GM12878 (cell line): ENCODE results near the gene CLIC5. TPM values are rescaled to one million over a fixed set of nuclear protein-coding genes. Genes with fewer than 3 reads are reported as not detected.

ENCODE experiments used
- ATAC-seq: fragments of 200-7000 bp; cut with Tn5 transposase; 3 replicates; pipeline ENCODE4 v1.9.1; 2020; ENCODE audit warnings: mild to moderate bottlenecking, moderate library complexity
- BruUV-seq: library from RNA; stranded (reverse); fragments of 400-500 nt; replicated peaks from 2 replicates; lab custom pipeline; 2021; lab: Mats Ljungman, UMichigan
- CTCF ChIA-PET: fragments of 300-600 bp; sonication (Branson Sonifier 250); formaldehyde crosslinking; extraction: SDS; loops from one replicate; lab custom pipeline; 2021; ENCODE audit warnings: inconsistent platforms; lab: Yijun Ruan, JAX
- POLR2A ChIA-PET: fragments of 350-600 bp; formaldehyde crosslinking; extraction: SDS; loops from one replicate; lab custom pipeline; 2021; ENCODE audit warnings: inconsistent platforms; lab: Charles Lee
- RAD21 ChIA-PET: fragments of 300-600 bp; sonication (Branson Sonifier 250); formaldehyde crosslinking; loops from one replicate; lab custom pipeline; 2023; ENCODE audit warnings: antibody characterized with exemption; ENCODE audit not compliant: unreplicated experiment; lab: Charles Lee
- SMC1A ChIA-PET: fragments of 300-600 bp; sonication (Branson Sonifier 250); formaldehyde crosslinking; loops from one replicate; lab custom pipeline; 2023; ENCODE audit not compliant: unreplicated experiment, uncharacterized antibody; lab: Charles Lee
- DNase-seq: peaks from one replicate; pipeline ENCODE4 v3.0.0-alpha.2; 2011; ENCODE audit warnings: low read depth, low spot score
- FAIRE-seq: peaks from 3 replicates; lab custom pipeline; 2011; peaks lifted over from hg19 to GRCh38; lab: Jason Lieb, UNC
- H2AFZ ChIP-seq: 2 replicates; pipeline ENCODE4 v1.6.0; 2011; ENCODE audit warnings: low read depth, low read length, control low read depth; ENCODE audit not compliant: control insufficient read depth
- H3K27ac ChIP-seq: 2 replicates; pipeline ENCODE4 v1.5.1; 2011; ENCODE audit warnings: control low read depth; ENCODE audit not compliant: control insufficient read depth, insufficient read depth
- H3K27me3 ChIP-seq, 2 experiments: replicated peaks in 1 of 2; 2 replicates each; pipeline versions ENCODE4 v1.6.0 to v1.6.1; 2011; ENCODE audit warnings: low read length in 1 of 2; ENCODE audit not compliant: control insufficient read depth in 2 of 2, insufficient read depth in 2 of 2
- H3K36me3 ChIP-seq, 2 experiments: 2 replicates each; pipeline ENCODE4 v1.5.1; 2011; ENCODE audit warnings: low read length in 1 of 2; ENCODE audit not compliant: control insufficient read depth in 2 of 2, insufficient read depth in 2 of 2
- H3K4me1 ChIP-seq: 2 replicates; pipeline ENCODE4 v1.6.1; 2011; ENCODE audit warnings: mild to moderate bottlenecking, low read length, moderate library complexity, mixed read lengths; ENCODE audit not compliant: control insufficient read depth, insufficient read depth
- H3K4me2 ChIP-seq: 2 replicates; pipeline ENCODE4 v1.6.0; 2011; ENCODE audit warnings: control low read depth; ENCODE audit not compliant: control insufficient read depth, insufficient read depth
- H3K4me3 ChIP-seq: fragments of 200-600 bp; sonication (generic); 2 replicates; pipeline ENCODE4 v1.5.1; 2016
- H3K79me2 ChIP-seq: 2 replicates; pipeline ENCODE4 v1.6.0; 2011; ENCODE audit warnings: low read length; ENCODE audit not compliant: control insufficient read depth, insufficient read depth
- H3K9ac ChIP-seq: 2 replicates; pipeline ENCODE4 v1.8.0; 2011; ENCODE audit warnings: low read length, control low read depth, mixed read lengths; ENCODE audit not compliant: control insufficient read depth, insufficient read depth
- H3K9me3 ChIP-seq: replicated peaks from 3 replicates; pipeline ENCODE4 v1.5.1; 2011; ENCODE audit warnings: mild to moderate bottlenecking, low read length; ENCODE audit not compliant: control insufficient read depth, insufficient read depth
- H4K20me1 ChIP-seq: 2 replicates; pipeline ENCODE4 v1.6.0; 2011; ENCODE audit not compliant: control insufficient read depth, insufficient read depth
- ESRRA ChIP-seq: IDR thresholded peaks from 2 replicates; pipeline ENCODE4 v1.6.1; 2012; ENCODE audit warnings: mild to moderate bottlenecking, low read length, improper control_type of control experiment
- IRF4 ChIP-seq: IDR thresholded peaks from 2 replicates; pipeline ENCODE4 v1.6.1; 2011; ENCODE audit warnings: low read depth, low read length
- PAX5 ChIP-seq: IDR thresholded peaks from 2 replicates; pipeline ENCODE4 v1.6.1; 2011; ENCODE audit warnings: low read depth, low read length, borderline replicate concordance
- SMARCA5 ChIP-seq: fragments of 450-650 bp; IDR thresholded peaks from 2 replicates; pipeline ENCODE4 v1.6.1; 2017; ENCODE audit warnings: mild to moderate bottlenecking
- SMC3 ChIP-seq: IDR thresholded peaks from 2 replicates; pipeline ENCODE4 v1.6.1; 2011; ENCODE audit warnings: low read length, improper control_type of control experiment, borderline replicate concordance
- ZNF622 ChIP-seq: fragments of 450-650 bp; IDR thresholded peaks from 2 replicates; pipeline ENCODE4 v1.6.1; 2017; ENCODE audit warnings: mild to moderate bottlenecking, inconsistent platforms
- WGBS: methylation state at CpG from one replicate; pipeline ENCODE4 v1.1.6; 2016; ENCODE audit warnings: low lambda C conversion rate; ENCODE audit not compliant: insufficient replicate concordance, insufficient coverage; ENCODE audit errors: missing lambda C conversion rate; 5-methylcytosine and 5-hydroxymethylcytosine counted together
- in situ Hi-C: fragments of 300-500 bp; cut with MboI; formaldehyde crosslinking; loops from 9 replicates; pipeline ENCODE4 v1.14.3; 2018; ENCODE audit warnings: mixed read lengths
- intact Hi-C: fragments of 100-400 bp; cut with micrococcal nuclease; formaldehyde crosslinking; loops from one replicate; pipeline ENCODE4 v1.14.2; 2022; ENCODE audit not compliant: unreplicated experiment
- polyA plus RNA-seq, 11 experiments: library from polyadenylated mRNA; depleted of rRNA in 4 of 11; unstranded in 6 of 11; stranded (reverse) in 5 of 11; fragments of >200 nt; fragmentation: Nextera tagmentation in 4 of 11; fragmentation: Illumina TruSeq in 1 of 11; extraction: Ambion mirVana in 4 of 11; extraction: Trizol in 1 of 11; gene quantifications; 1 replicate in 1 of 11; 2 replicates in 10 of 11; pipeline versions ENCODE4 v1.2.1 to v1.2.3, GENCODE V29; 2011 to 2016; ENCODE audit warnings: inconsistent platforms in 2 of 11, missing spikeins in 2 of 11, low read depth in 1 of 11
- total RNA-seq, 4 experiments: library from RNA; depleted of rRNA in 3 of 4; stranded (reverse); fragments of >200 nt in 3 of 4; fragmentation: Illumina TruSeq in 1 of 4; extraction: Trizol in 1 of 4; gene quantifications; 2 replicates each; pipeline versions ENCODE4 v1.2.1 to v1.2.3, GENCODE V29; 2013 to 2021
- TF ChIP-seq, protein P1 (sequence below): IDR thresholded peaks from 2 replicates; pipeline ENCODE4 v1.6.1; 2012; ENCODE audit warnings: mild to moderate bottlenecking, low read depth, low read length
- TF ChIP-seq, protein P2 (sequence below): fragments of 450-650 bp; IDR thresholded peaks from 2 replicates; pipeline ENCODE4 v1.6.1; 2016; ENCODE audit warnings: mild to moderate bottlenecking
- TF ChIP-seq, protein P3 (sequence below): fragments of 450-650 bp; IDR thresholded peaks from 2 replicates; pipeline ENCODE4 v1.6.1; 2017; ENCODE audit warnings: mild to moderate bottlenecking, low read depth, inconsistent platforms; ENCODE audit not compliant: poor library complexity, severe bottlenecking
- TF ChIP-seq, protein P4 (sequence below): fragments of 450-650 bp; IDR thresholded peaks from 2 replicates; pipeline ENCODE4 v1.6.1; 2018; ENCODE audit warnings: borderline replicate concordance, mild to moderate bottlenecking; ENCODE audit not compliant: partially characterized antibody

The CLIC5 gene
- total and polyA plus RNA-seq, 10 of the 15 experiments (the other 5 are each of a cell fraction or from before 2014, with no cell fraction given), result 0.01 to 0.08 (median 0.02) TPM; not detected in 7

DNA sequence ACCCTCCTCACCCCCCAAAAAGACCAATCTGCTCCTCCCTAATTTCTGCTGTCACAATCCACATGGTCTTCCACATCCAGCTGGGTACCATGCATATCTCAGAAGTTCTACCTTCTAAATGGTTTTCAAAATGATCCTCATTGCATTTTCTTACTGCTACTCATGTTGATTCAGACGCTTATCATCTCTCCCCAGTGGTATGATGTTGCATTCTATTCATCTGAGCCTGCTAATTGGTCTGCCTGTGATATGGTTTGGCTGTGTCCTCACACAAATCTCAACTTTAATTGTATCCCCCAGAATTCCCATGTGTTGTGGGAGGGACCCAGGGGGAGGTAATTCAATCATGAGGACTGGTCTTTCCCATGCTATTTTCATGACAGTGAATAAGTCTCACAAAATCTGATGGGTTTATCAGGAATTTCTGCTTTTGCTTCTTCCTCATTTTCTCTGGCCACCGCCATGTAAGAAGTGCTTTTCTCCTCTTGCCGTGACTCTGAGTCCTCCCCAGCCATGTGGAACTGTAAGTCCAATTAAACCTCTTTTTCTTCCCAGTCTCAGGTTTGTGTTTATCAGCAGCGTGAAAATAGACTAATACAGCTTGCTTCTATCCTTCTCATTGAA is 41.4 kb upstream of the CLIC5 start:
- H3K9me3 ChIP-seq, result no peaks in the 10 kb centered on the region; the same call in 2 of the 3 replicates
- intact Hi-C loops (no loop called here), in situ Hi-C loops (no loop called here)
- H3K9ac ChIP-seq, result no peak overlapping the region
- BruUV-seq, result no TSS peak
- RAD21 ChIA-PET, result no interaction called here
- TF ChIP-seq, protein P1, sequence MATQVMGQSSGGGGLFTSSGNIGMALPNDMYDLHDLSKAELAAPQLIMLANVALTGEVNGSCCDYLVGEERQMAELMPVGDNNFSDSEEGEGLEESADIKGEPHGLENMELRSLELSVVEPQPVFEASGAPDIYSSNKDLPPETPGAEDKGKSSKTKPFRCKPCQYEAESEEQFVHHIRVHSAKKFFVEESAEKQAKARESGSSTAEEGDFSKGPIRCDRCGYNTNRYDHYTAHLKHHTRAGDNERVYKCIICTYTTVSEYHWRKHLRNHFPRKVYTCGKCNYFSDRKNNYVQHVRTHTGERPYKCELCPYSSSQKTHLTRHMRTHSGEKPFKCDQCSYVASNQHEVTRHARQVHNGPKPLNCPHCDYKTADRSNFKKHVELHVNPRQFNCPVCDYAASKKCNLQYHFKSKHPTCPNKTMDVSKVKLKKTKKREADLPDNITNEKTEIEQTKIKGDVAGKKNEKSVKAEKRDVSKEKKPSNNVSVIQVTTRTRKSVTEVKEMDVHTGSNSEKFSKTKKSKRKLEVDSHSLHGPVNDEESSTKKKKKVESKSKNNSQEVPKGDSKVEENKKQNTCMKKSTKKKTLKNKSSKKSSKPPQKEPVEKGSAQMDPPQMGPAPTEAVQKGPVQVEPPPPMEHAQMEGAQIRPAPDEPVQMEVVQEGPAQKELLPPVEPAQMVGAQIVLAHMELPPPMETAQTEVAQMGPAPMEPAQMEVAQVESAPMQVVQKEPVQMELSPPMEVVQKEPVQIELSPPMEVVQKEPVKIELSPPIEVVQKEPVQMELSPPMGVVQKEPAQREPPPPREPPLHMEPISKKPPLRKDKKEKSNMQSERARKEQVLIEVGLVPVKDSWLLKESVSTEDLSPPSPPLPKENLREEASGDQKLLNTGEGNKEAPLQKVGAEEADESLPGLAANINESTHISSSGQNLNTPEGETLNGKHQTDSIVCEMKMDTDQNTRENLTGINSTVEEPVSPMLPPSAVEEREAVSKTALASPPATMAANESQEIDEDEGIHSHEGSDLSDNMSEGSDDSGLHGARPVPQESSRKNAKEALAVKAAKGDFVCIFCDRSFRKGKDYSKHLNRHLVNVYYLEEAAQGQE, result no peak
- TF ChIP-seq ZNF622, result no peak
- no peak for TF ChIP-seq IRF4
- TF ChIP-seq, protein P2, sequence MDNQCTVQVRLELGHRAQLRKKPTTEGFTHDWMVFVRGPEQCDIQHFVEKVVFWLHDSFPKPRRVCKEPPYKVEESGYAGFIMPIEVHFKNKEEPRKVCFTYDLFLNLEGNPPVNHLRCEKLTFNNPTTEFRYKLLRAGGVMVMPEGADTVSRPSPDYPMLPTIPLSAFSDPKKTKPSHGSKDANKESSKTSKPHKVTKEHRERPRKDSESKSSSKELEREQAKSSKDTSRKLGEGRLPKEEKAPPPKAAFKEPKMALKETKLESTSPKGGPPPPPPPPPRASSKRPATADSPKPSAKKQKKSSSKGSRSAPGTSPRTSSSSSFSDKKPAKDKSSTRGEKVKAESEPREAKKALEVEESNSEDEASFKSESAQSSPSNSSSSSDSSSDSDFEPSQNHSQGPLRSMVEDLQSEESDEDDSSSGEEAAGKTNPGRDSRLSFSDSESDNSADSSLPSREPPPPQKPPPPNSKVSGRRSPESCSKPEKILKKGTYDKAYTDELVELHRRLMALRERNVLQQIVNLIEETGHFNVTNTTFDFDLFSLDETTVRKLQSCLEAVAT, result no peak
- no peak for TF ChIP-seq ESRRA
- TF ChIP-seq, protein P3, sequence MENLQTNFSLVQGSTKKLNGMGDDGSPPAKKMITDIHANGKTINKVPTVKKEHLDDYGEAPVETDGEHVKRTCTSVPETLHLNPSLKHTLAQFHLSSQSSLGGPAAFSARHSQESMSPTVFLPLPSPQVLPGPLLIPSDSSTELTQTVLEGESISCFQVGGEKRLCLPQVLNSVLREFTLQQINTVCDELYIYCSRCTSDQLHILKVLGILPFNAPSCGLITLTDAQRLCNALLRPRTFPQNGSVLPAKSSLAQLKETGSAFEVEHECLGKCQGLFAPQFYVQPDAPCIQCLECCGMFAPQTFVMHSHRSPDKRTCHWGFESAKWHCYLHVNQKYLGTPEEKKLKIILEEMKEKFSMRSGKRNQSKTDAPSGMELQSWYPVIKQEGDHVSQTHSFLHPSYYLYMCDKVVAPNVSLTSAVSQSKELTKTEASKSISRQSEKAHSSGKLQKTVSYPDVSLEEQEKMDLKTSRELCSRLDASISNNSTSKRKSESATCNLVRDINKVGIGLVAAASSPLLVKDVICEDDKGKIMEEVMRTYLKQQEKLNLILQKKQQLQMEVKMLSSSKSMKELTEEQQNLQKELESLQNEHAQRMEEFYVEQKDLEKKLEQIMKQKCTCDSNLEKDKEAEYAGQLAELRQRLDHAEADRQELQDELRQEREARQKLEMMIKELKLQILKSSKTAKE, result no peak
- no peak for TF ChIP-seq SMC3
- TF ChIP-seq, protein P4, sequence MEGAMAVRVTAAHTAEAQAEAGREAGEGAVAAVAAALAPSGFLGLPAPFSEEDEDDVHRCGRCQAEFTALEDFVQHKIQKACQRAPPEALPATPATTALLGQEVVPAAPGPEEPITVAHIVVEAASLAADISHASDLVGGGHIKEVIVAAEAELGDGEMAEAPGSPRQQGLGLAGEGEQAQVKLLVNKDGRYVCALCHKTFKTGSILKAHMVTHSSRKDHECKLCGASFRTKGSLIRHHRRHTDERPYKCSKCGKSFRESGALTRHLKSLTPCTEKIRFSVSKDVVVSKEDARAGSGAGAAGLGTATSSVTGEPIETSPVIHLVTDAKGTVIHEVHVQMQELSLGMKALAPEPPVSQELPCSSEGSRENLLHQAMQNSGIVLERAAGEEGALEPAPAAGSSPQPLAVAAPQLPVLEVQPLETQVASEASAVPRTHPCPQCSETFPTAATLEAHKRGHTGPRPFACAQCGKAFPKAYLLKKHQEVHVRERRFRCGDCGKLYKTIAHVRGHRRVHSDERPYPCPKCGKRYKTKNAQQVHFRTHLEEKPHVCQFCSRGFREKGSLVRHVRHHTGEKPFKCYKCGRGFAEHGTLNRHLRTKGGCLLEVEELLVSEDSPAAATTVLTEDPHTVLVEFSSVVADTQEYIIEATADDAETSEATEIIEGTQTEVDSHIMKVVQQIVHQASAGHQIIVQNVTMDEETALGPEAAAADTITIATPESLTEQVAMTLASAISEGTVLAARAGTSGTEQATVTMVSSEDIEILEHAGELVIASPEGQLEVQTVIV, result no peak
- no peak for TF ChIP-seq PAX5
- TF ChIP-seq SMARCA5, result no peak
- H3K27me3 ChIP-seq, result no peaks in the 10 kb centered on the region
- no peaks in the 10 kb centered on the region for H3K36me3 ChIP-seq
- DNase-seq, result no peak
- POLR2A ChIA-PET, result no interaction called here
- ATAC-seq, result no peak
- H3K79me2 ChIP-seq, result no peaks in the 10 kb centered on the region
- H4K20me1 ChIP-seq, result no peaks in the 10 kb centered on the region
- H2AFZ ChIP-seq, result no peak overlapping the region
- H3K4me2 ChIP-seq, result no peak overlapping the region
- no peak overlapping the region for H3K27ac ChIP-seq
- CTCF ChIA-PET, result no interaction called here
- H3K4me3 ChIP-seq, result no peak overlapping the region
- WGBS, result 21% methylated on average over 4 of the region's 4 CpGs
- H3K4me1 ChIP-seq, result no peaks in the 10 kb centered on the region
- FAIRE-seq, result no peak
- SMC1A ChIA-PET, result no interaction called here
